GM21381 (cell line): Measurements from ENCODE around the gene ANKRD34C.

Source experiments
- ATAC-seq: cut with Tn5 transposase; IDR thresholded peaks from one replicate; pipeline ENCODE4 v1.9.1; 2021; ENCODE audit warnings: mild to moderate bottlenecking, moderate library complexity; ENCODE audit not compliant: unreplicated experiment

The ANKRD34C gene

GRCh38 chr15:79282371-79283251 lies at the start of gene ANKRD34C:
Gene ANKRD34C (plus strand): TSS chr15:79282722. CDS start chr15:79293285, 10,563 bp downstream.
- ATAC-seq: no peak

- ATAC-seq: no peak
These were observed 49.3 kb upstream of the ANKRD34C start for GRCh38 chr15:79233236-79233635.

- ATAC-seq: no peak
These were observed 42.5 kb upstream of the ANKRD34C start for GRCh38 chr15:79240036-79240435.

GRCh38 chr15:79243723-79244122 lies 38.8 kb upstream of the ANKRD34C start:
- ATAC-seq: no peak

GRCh38 chr15:79244876-79245275 lies 37.6 kb upstream of the ANKRD34C start:
- no peak for ATAC-seq

GRCh38 chr15:79248183-79248582 lies 34.3 kb upstream of the ANKRD34C start:
- ATAC-seq: no peak

- ATAC-seq: no peak
These were observed 25.1 kb upstream of the ANKRD34C start for GRCh38 chr15:79257454-79257853.

GRCh38 chr15:79261836-79262235 lies 20.7 kb upstream of the ANKRD34C start:
- ATAC-seq: no peak

GRCh38 chr15:79265167-79265566 lies 17.4 kb upstream of the ANKRD34C start:
- no peak for ATAC-seq

- ATAC-seq: no peak
These were observed 16.4 kb upstream of the ANKRD34C start for GRCh38 chr15:79265987-79266579.

GRCh38 chr15:79283252-79284048 lies 928 bp downstream of the ANKRD34C start:
- no peak for ATAC-seq

- no peak for ATAC-seq
These were observed 8.2 kb downstream of the ANKRD34C start for GRCh38 chr15:79290642-79291275.

- no peak for ATAC-seq
These were observed 9.5 kb downstream of the ANKRD34C start for GRCh38 chr15:79292011-79292410.

- ATAC-seq: no peak
These were observed 11.6 kb downstream of the ANKRD34C start for GRCh38 chr15:79294075-79294474.

- ATAC-seq: no peak
These were observed 14.1 kb downstream of the ANKRD34C start for GRCh38 chr15:79296583-79296982.

GRCh38 chr15:79299126-79299840 lies 16.8 kb downstream of the ANKRD34C start:
- ATAC-seq: no peak

GRCh38 chr15:79299841-79300235 lies 17.3 kb downstream of the ANKRD34C start:
- ATAC-seq: no peak

- ATAC-seq: no peak
These were observed 24.7 kb downstream of the ANKRD34C start for GRCh38 chr15:79307251-79307650.

- ATAC-seq: no peak
These were observed 26.4 kb downstream of the ANKRD34C start for GRCh38 chr15:79308874-79309273.

- ATAC-seq: peak; percentile 29
These were observed 28.1 kb downstream of the ANKRD34C start for GRCh38 chr15:79310612-79310984.
